ENCODE results near the gene SPAG9. TPM values are rescaled to one million over a fixed set of nuclear protein-coding genes. Genes with fewer than 3 reads are reported as not detected.
A peak's percentile ranks its signal among the peaks of the same experiment; 100 is the strongest.

The SPAG9 gene
- total and polyA plus RNA-seq, 2 experiments from 2014 or later: 13.7 to 45.0 TPM

GRCh38 chr17:51018541-51018940, 102.1 kb downstream of the SPAG9 start (continued):
- TF ChIP-seq, protein P1, sequence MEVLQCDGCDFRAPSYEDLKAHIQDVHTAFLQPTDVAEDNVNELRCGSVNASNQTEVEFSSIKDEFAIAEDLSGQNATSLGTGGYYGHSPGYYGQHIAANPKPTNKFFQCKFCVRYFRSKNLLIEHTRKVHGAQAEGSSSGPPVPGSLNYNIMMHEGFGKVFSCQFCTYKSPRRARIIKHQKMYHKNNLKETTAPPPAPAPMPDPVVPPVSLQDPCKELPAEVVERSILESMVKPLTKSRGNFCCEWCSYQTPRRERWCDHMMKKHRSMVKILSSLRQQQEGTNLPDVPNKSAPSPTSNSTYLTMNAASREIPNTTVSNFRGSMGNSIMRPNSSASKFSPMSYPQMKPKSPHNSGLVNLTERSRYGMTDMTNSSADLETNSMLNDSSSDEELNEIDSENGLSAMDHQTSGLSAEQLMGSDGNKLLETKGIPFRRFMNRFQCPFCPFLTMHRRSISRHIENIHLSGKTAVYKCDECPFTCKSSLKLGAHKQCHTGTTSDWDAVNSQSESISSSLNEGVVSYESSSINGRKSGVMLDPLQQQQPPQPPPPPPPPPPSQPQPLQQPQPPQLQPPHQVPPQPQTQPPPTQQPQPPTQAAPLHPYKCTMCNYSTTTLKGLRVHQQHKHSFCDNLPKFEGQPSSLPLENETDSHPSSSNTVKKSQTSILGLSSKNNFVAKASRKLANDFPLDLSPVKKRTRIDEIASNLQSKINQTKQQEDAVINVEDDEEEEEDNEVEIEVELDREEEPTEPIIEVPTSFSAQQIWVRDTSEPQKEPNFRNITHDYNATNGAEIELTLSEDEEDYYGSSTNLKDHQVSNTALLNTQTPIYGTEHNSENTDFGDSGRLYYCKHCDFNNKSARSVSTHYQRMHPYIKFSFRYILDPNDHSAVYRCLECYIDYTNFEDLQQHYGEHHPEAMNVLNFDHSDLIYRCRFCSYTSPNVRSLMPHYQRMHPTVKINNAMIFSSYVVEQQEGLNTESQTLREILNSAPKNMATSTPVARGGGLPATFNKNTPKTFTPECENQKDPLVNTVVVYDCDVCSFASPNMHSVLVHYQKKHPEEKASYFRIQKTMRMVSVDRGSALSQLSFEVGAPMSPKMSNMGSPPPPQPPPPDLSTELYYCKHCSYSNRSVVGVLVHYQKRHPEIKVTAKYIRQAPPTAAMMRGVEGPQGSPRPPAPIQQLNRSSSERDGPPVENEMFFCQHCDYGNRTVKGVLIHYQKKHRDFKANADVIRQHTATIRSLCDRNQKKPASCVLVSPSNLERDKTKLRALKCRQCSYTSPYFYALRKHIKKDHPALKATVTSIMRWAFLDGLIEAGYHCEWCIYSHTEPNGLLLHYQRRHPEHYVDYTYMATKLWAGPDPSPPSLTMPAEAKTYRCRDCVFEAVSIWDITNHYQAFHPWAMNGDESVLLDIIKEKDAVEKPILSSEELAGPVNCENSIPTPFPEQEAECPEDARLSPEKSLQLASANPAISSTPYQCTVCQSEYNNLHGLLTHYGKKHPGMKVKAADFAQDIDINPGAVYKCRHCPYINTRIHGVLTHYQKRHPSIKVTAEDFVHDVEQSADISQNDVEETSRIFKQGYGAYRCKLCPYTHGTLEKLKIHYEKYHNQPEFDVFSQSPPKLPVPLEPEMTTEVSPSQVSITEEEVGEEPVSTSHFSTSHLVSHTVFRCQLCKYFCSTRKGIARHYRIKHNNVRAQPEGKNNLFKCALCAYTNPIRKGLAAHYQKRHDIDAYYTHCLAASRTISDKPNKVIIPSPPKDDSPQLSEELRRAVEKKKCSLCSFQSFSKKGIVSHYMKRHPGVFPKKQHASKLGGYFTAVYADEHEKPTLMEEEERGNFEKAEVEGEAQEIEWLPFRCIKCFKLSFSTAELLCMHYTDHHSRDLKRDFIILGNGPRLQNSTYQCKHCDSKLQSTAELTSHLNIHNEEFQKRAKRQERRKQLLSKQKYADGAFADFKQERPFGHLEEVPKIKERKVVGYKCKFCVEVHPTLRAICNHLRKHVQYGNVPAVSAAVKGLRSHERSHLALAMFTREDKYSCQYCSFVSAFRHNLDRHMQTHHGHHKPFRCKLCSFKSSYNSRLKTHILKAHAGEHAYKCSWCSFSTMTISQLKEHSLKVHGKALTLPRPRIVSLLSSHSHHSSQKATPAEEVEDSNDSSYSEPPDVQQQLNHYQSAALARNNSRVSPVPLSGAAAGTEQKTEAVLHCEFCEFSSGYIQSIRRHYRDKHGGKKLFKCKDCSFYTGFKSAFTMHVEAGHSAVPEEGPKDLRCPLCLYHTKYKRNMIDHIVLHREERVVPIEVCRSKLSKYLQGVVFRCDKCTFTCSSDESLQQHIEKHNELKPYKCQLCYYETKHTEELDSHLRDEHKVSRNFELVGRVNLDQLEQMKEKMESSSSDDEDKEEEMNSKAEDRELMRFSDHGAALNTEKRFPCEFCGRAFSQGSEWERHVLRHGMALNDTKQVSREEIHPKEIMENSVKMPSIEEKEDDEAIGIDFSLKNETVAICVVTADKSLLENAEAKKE (CRISPR knock-in tag; IDR thresholded peaks at IDR 0.05): no peak
- no peak for TF ChIP-seq ZNF114 (CRISPR knock-in tag; IDR thresholded peaks at IDR 0.05)

DNA sequence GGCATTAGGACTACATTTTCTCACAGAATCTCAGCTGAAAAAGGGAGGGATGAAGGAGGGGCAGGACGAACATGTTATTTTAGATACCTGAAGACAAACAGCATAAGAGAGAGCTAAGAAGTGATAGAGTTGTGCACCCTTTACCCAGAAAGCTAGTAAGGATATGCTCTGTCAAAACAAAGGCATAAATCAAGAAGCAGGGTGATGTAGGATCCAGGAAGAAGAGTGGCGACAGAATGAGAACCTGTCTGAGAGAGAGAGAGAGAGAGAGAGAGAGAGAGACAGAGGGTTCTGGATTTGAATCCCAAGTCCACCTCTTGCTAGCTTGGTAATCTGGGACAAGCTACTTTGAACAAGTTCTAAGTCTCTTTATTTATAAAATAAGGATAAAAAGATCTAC, 103.4 kb downstream of the SPAG9 start:
- no peak for TF ChIP-seq ZNF114 (CRISPR knock-in tag; IDR thresholded peaks at IDR 0.05)
- Histone ChIP-seq H3K27me3 (ENCODE audit: insufficient read depth) (no peaks in the 10 kb centered on the region), H3K27ac (ENCODE audit: low read depth) (0 out of 2 replicates have a peak overlapping the region, but pooled peaks have one; percentile 42), H3K79me2 (replicated peaks; ENCODE audit: insufficient read depth) (no peaks in the 10 kb centered on the region), H3K36me3 (ENCODE audit: insufficient read depth) (peaks cover 10% of the 10 kb centered on the region), H2AFZ (no peak overlapping the region), H3K9me2 (ENCODE audit: insufficient read depth) (no peaks in the 10 kb centered on the region), H3K4me3 (no peak overlapping the region), H3K4me1 (ENCODE audit: insufficient read depth) (peaks cover 7% of the 10 kb centered on the region; the same call in 1 of the 2 replicates), H3F3A (replicated peaks; ENCODE audit: low read depth) (no peaks in the 10 kb centered on the region), H3K4me2 (no peak overlapping the region), H4K20me1 (replicated peaks; ENCODE audit: insufficient read depth) (no peaks in the 10 kb centered on the region)
- H3K27me3 Mint-ChIP-seq (ENCODE audit: insufficient read depth, low read depth, poor library complexity): no peaks in the 10 kb centered on the region
- H3K4me1 Mint-ChIP-seq: peaks cover 6% of the 10 kb centered on the region; the same call in 1 of the 3 replicates
- no peak overlapping the region for H3K4me3 Mint-ChIP-seq
- H3K9me3 Mint-ChIP-seq: no peaks in the 10 kb centered on the region
- H3K36me3 Mint-ChIP-seq (ENCODE audit: low read depth): peaks cover 9% of the 10 kb centered on the region
- ATAC-seq: no peak
- no peak for DNase-seq (ENCODE audit: low spot score)
- H3K27ac Mint-ChIP-seq: no peak overlapping the region

DNA sequence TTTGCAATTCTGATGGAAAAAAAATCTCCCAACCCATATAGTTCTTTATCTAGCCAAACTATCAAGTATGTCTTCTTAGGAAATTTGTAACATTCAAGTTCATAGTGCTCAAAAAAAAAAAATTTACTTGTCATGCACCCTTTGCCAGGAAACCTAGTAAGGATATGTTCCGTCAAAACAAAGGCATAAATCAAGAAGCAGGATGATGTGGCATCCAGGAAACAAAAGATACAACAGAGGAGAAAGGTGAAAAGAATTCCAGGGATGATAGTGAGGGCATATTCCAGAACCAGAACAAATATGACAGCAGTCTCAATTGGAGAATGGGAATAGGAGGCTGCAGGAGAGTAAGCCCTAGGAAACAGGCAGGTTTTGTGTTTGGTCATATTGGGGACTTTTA, 104.6 kb downstream of the SPAG9 start:
- no peak for ATAC-seq
- no peak overlapping the region for H3K4me3 Mint-ChIP-seq
- no peak overlapping the region for H2AFZ ChIP-seq
- peaks cover 6% of the 10 kb centered on the region; the same call in 1 of the 3 replicates for H3K4me1 Mint-ChIP-seq
- H3K4me3 ChIP-seq: no peak overlapping the region
- peaks cover 9% of the 10 kb centered on the region for H3K36me3 Mint-ChIP-seq (ENCODE audit: low read depth)
- no peaks in the 10 kb centered on the region for H3F3A ChIP-seq (replicated peaks; ENCODE audit: low read depth)
- H3K27me3 ChIP-seq (ENCODE audit: insufficient read depth): no peaks in the 10 kb centered on the region
- no peaks in the 10 kb centered on the region for H3K9me3 Mint-ChIP-seq
- no peak overlapping the region for H3K4me2 ChIP-seq
- H3K27me3 Mint-ChIP-seq (ENCODE audit: insufficient read depth, low read depth, poor library complexity): no peaks in the 10 kb centered on the region
- H3K36me3 ChIP-seq (ENCODE audit: insufficient read depth): peaks cover 10% of the 10 kb centered on the region
- no peak overlapping the region for H3K27ac ChIP-seq (ENCODE audit: low read depth)
- peaks cover 7% of the 10 kb centered on the region; the same call in 1 of the 2 replicates for H3K4me1 ChIP-seq (ENCODE audit: insufficient read depth)
- H3K79me2 ChIP-seq (replicated peaks; ENCODE audit: insufficient read depth): no peaks in the 10 kb centered on the region
- H3K9me2 ChIP-seq (ENCODE audit: insufficient read depth): no peaks in the 10 kb centered on the region
- no peaks in the 10 kb centered on the region for H4K20me1 ChIP-seq (replicated peaks; ENCODE audit: insufficient read depth)
- no peak for DNase-seq (ENCODE audit: low spot score)
- H3K27ac Mint-ChIP-seq: no peak overlapping the region
- TF ChIP-seq, protein P1 (CRISPR knock-in tag; IDR thresholded peaks at IDR 0.05): no peak
